Measurements from ENCODE around the gene TTC39C. TPM values are rescaled to one million over a fixed set of nuclear protein-coding genes. Genes with fewer than 3 reads are reported as not detected.
A peak's percentile ranks its signal among the peaks of the same experiment; 100 is the strongest.

The TTC39C gene
- total RNA-seq, 1 donor from 2014 or later = 14.3 TPM

DNA sequence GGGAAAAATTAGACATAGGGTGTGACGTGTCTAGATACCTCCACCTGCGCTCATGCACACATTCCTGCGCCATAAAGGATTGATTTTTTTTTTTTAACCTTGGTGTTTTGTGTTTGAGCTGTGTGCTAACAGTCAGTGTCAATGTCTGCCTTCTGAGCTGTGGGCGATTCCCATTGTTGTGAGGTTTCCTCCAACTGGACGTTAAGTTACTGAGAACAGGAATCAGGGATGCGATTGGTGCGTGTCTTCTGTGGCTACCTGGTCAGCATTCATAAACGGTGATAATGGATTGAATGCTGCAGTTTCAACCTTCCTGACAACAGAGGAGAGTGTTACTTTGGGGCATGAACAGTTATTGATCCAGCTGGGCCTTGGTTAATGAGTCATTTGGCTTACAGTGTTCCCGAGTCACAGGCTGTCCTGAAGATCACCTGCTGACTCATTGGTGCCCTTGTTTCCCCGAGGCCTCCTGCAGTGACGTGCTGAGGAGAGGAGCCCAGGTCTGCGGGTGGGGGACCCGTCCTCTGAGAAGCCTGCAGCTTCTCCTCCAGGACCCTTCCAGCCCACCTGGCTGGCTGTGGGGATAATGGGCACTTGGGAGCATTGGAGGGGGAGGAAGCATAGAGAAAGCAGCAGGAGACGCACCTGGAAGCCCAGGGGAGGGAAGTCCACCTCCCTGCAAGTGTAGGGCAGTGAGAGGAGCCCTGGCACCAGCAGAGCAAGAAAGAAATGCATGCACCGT lies 98.5 kb downstream of the TTC39C start:
- Mint-ChIP-seq H3K27me3 (ENCODE audit: unreplicated experiment) (no peaks in the 10 kb centered on the region), H3K36me3 (ENCODE audit: low read depth, unreplicated experiment) (no peaks in the 10 kb centered on the region), H3K27ac (ENCODE audit: unreplicated experiment) (no peak overlapping the region), H3K4me1 (ENCODE audit: unreplicated experiment) (no peaks in the 10 kb centered on the region), H3K4me3 (ENCODE audit: unreplicated experiment) (no peak overlapping the region), H3K9me3 (ENCODE audit: unreplicated experiment) (no peaks in the 10 kb centered on the region)
- TF ChIP-seq, protein P1, sequence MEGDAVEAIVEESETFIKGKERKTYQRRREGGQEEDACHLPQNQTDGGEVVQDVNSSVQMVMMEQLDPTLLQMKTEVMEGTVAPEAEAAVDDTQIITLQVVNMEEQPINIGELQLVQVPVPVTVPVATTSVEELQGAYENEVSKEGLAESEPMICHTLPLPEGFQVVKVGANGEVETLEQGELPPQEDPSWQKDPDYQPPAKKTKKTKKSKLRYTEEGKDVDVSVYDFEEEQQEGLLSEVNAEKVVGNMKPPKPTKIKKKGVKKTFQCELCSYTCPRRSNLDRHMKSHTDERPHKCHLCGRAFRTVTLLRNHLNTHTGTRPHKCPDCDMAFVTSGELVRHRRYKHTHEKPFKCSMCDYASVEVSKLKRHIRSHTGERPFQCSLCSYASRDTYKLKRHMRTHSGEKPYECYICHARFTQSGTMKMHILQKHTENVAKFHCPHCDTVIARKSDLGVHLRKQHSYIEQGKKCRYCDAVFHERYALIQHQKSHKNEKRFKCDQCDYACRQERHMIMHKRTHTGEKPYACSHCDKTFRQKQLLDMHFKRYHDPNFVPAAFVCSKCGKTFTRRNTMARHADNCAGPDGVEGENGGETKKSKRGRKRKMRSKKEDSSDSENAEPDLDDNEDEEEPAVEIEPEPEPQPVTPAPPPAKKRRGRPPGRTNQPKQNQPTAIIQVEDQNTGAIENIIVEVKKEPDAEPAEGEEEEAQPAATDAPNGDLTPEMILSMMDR (IDR thresholded peaks at IDR 0.05; ENCODE audit: unreplicated experiment) = no peak
- no peak for DNase-seq (ENCODE audit: low spot score)

DNA sequence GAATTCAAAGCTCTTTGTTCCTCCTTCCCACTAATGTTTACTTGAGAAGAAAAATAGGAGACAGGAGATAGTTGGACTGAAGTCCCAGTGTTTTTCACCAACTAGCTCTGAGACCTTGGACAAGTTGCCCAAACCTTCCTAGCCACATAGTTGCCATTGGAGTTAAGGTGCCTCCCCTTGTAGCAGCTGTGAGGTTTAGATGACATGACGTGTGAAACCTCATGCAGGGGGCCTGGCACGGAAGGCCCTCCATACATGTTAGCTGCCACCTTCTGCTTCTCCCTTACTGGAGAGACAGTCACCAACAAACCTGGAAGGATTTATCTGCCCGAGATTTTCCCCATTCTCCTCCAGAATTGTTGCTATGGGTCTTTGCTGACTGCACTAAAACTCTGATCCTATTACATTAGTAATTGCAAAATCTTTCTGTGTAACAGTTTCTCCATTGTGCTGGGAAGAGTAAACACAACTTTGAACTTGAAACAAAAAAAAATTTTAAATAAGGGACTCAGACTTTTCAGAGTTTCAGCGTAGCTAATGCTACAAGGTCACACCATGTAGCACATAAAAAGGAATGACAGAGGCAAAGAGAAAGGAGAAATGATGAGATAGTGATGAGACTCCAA lies 100.5 kb downstream of the TTC39C start:
- H3K27ac Mint-ChIP-seq (ENCODE audit: unreplicated experiment) = no peak overlapping the region
- no peak overlapping the region for H3K4me3 Mint-ChIP-seq (ENCODE audit: unreplicated experiment)
- no peaks in the 10 kb centered on the region for H3K4me1 Mint-ChIP-seq (ENCODE audit: unreplicated experiment)
- H3K27me3 Mint-ChIP-seq (ENCODE audit: unreplicated experiment) = no peaks in the 10 kb centered on the region
- DNase-seq (ENCODE audit: low spot score) = no peak
- H3K36me3 Mint-ChIP-seq (ENCODE audit: low read depth, unreplicated experiment) = no peaks in the 10 kb centered on the region
- no peaks in the 10 kb centered on the region for H3K9me3 Mint-ChIP-seq (ENCODE audit: unreplicated experiment)
- TF ChIP-seq, protein P1 (IDR thresholded peaks at IDR 0.05; ENCODE audit: unreplicated experiment) = no peak

DNA sequence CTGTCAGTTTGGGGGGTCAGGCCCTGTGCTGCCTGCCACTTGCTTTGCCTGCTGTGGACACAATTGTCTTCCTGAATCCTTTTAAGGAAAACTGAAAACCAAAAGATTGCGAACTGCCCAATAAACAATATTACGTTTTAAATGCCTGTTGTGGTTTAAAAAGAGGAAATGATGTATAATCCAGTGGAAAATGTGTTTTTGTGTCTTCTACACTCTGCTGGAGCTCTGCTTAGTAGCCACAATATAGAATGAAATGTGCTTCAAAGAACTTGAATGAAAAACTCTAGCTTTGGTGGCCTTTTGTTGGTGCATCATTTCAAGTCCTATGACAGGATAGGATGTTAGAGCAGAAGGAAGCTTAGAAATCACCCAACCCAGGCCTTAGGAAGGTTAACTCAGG lies 101.1 kb downstream of the TTC39C start:
- Mint-ChIP-seq H3K27ac (ENCODE audit: unreplicated experiment) (no peak overlapping the region), H3K4me1 (ENCODE audit: unreplicated experiment) (no peaks in the 10 kb centered on the region), H3K9me3 (ENCODE audit: unreplicated experiment) (no peaks in the 10 kb centered on the region), H3K27me3 (ENCODE audit: unreplicated experiment) (no peaks in the 10 kb centered on the region), H3K4me3 (ENCODE audit: unreplicated experiment) (no peak overlapping the region), H3K36me3 (ENCODE audit: low read depth, unreplicated experiment) (no peaks in the 10 kb centered on the region)
- TF ChIP-seq, protein P1 (IDR thresholded peaks at IDR 0.05; ENCODE audit: unreplicated experiment) = no peak
- no peak for DNase-seq (ENCODE audit: low spot score)

DNA sequence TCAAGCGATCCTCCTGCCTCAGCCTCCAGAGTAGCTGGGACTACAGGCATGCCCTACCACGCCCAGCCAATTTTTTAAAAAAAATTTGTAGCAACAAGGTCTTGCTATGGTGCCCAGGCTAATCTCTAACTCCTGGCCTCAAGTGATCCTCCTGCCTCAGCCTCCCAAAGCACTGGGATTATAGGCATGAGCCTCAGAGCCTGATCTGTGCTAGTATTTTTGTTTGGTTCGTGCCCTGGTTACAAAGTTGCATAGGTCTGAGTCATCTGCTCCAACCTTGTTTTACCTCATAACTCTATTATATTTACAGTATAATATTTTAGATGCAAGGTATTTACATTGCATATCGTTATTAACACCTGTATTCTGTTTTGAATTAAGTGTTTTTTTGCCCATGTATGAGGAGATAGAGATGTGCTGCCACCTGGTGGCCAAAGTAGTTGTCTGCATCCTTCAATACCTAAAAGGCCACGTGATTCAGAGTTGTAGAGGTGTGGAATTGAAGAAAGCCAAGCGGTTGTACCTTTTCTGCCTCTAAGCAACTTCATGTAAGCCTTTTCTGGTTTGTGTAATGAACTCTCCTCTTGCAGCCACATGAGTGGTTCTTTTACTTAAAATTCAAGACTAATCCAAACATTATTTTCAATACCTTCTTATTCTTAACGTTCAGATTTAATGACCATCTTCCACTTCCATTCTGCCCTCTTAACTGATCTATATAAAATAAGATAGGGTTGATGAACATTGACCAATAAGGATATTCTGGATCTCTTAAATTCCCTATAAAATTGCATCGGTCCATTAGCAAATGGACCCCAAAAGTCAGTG lies 104.4 kb downstream of the TTC39C start:
- H3K4me3 Mint-ChIP-seq (ENCODE audit: unreplicated experiment) = no peak overlapping the region
- peaks cover 2% of the 10 kb centered on the region for H3K27me3 Mint-ChIP-seq (ENCODE audit: unreplicated experiment)
- no peaks in the 10 kb centered on the region for H3K4me1 Mint-ChIP-seq (ENCODE audit: unreplicated experiment)
- H3K27ac Mint-ChIP-seq (ENCODE audit: unreplicated experiment) = no peak overlapping the region
- TF ChIP-seq, protein P1 (IDR thresholded peaks at IDR 0.05; ENCODE audit: unreplicated experiment) = peak; percentile 99
- H3K9me3 Mint-ChIP-seq (ENCODE audit: unreplicated experiment) = no peaks in the 10 kb centered on the region
- peak; percentile 68 for DNase-seq (ENCODE audit: low spot score)
- H3K36me3 Mint-ChIP-seq (ENCODE audit: low read depth, unreplicated experiment) = no peaks in the 10 kb centered on the region

All from endothelial cell (in vitro differentiated cells).